Fibroblast of skin of right quadriceps (primary cell): ENCODE results near the gene NEBL.

Source experiments
- DNase-seq: peaks from one replicate; pipeline ENCODE4 v3.0.0-alpha.2; 2013

NEBL gene

DNA sequence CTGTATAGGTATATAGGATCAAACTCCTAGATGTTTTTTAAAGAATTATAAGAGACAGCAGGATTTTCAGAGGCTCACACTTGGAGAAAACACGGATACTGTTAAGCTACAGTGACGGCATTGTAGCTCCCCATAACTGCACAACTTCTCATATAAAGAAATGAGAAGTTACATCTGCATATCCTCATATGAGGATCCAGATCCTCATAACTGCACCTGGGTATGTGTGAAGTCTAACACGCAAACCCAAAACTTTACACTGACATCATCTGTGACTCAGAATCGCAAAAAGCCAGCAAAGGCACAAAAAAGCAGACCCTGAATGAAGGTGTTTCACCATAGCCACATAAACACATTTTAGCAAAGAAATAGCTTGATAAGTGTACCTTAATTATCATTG, 34.1 kb downstream of the NEBL start:
- no peak for DNase-seq

DNA sequence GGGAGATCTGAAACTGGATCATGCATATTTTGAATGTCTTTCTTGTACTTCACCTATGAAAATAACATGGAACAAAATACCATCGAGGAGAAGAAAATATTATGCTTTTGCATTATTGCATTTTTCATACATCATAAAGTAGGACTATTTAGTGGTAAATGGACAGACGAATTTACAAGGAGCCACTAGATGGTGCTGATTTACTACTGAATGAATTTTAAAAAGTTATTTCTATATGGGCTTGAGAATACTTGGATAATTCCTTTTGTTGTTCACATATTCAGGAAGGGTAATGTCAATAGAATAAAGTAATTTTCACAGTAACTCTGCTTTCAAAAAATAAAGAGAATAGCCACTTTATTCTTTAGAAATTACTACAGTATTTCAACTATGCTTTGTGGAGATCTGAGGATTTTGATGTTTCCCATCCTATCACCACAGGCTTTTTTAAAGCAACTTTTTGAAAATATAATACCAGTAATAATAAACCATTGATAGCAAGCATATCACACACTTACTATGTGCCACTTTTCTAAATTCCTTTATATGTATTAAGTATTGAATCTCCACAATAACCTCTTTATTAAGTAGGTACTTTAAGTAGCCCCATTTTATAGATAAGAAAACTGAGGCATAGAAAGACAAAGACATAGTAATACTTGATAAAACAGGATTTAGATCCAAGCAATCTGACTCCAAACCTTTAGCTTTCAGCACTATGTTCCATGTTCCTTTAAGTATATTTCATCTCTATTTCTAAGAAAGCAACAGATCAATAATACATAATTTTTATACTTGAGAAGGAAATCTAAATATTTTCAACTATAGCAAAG, 38.6 kb downstream of the NEBL start:
- peak; percentile 31 for DNase-seq

DNA sequence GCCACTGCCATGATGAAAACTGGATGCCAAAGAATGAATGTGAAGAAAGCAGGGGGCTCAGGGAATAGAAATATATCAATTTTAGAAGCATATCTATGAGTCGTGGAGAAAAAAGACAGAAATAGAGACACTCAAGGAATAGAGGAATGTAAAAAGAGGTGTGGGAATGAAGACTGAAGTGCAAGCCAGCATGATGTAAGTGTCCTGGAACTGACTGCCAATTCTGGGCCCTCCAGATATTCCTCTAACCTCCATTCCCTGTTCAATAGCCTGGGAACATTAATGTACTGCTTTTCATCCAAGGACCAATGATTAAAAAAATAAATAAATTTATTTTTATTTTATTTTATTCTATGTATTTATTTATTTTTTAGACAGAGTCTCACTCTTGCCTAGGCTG, 40.6 kb downstream of the NEBL start:
- DNase-seq, result no peak

DNA sequence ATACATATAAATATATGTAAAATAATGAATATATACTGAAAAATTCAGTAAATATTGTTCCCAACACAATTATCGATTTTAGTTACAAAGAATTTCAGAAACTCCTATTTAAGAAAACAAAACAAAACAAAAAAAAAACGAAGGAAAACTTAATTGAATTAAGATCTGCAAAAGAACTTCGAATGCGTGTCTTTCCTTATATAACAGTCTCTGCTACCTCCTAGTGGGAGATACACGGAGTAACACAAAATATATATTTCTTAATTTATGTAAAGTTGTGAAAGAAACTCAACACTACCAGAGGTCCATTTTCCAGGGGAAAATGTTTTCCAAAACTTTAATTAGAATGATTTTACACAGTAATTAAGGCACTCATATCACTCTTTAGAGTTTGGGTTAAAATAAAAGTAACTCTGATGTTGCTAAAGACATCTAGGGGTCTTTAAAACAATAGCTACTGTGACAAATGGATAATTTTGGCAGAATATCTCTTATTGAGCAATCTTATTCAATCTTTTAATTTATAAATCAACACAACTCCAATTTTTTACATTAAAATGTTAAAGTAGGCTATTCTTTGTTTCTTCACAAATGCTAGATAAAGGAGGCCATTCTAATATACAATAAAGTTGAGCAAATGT, 41.6 kb downstream of the NEBL start:
- peak; percentile 32 for DNase-seq

DNA sequence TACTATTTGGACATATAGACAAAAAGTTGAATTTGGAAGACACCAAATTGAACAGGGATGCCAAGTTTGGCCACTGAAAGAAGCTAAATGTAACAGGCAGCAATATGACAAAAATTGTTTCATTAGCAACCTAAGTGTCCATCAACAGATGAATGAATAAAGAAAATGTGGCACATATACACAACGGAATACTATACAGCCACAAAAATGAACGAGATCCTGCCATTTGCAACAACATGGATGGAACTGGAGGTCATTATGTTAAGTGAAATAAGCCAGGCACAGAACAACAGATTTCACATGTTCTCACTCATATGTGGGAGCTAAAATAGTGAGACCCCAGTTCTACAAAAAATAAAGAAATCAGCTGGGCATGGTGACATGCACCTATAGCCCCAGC, 43.8 kb downstream of the NEBL start:
- DNase-seq, result no peak

DNA sequence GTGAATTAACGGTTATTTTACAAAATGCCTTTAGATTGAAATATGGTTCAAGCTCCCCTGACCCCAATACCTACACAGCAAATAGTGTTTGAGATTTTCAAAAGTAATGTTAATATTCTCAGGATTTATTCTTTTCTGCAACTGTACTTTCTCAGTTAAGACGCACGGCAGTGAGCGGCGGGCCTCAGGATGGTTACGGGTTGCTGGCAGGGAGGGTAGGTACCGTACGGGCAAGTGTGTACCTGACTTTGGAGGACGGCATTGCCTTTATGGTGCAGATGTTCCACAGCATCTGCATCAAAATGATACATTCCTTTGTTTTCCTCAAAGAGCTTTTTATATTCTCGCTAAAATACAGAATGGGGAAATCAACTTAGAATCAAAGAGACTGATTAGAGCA, 44.8 kb downstream of the NEBL start:
- DNase-seq, result no peak

DNA sequence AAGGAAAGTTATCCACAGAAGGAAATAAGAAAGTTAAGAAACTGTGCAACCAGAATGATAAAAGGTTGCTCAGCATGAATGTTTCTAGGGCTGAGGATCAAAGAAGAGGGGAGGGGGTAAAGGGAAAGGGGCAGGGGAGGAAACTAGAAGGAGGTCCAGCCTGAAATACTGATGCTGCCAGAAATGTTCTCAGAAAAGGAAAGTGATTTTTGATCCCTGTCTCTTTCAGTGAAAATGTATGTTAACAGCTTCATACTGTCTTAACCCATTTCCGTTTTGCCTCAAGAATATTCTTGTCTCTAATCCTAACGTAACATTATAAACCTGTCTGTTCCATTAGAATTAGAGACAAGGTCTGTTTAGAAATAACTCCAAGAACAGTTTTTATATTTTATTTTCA, 49.6 kb downstream of the NEBL start:
- no peak for DNase-seq

DNA sequence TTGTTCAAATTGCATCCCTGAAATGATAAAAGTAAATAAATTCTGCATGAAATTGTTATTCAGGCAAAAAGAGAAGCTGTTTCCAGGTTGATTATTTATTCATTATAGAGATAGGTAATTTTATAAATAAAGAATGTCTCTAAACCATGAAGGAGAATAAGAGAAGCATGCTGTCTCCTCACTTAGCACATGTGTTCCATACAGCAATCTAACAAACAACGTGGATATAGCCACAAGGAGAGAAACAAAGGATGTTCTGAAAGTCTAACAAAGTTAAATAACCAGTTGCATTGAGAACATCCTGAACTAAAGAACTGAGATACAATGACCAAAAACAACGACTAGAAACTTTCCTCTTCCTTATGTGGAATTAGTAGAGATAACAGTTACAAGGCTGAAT, 50.8 kb downstream of the NEBL start:
- DNase-seq, result no peak

DNA sequence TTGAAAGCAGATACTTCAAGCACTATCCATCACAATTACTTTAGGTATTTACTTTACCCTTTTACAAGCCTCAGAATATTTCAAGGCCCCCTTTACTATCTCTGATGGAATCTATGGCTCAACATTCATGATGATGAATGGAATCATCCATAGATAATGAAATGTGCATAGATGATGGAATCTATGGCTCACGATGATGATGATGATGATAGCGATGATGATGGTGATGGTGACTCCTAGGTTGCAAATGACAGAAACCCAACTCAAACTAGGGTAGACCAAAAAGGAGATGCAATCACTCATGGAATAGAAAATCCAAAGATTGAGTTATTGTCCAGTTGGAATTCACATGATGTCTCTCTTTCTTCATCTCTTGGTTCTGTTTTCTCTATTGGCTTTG, 55.7 kb downstream of the NEBL start:
- DNase-seq, result no peak

DNA sequence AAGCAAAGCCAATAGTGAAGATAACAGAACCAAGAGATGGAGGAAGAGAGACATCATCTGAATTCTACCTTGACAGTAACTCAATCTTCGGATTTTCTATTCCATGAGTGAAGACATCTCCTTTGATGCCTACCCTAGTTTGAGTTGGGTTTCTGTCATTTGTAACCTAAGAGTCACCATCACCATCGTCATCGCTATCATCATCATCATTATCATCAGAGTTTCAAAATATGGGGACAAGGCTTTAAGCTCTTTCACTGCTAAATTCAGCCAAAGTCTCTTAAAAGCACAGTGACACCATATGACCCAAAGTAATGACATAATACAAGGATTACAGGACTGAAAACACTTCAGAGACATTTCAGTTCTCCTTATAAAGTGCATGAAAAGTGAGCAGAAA, 57.2 kb downstream of the NEBL start:
- DNase-seq, result no peak

DNA sequence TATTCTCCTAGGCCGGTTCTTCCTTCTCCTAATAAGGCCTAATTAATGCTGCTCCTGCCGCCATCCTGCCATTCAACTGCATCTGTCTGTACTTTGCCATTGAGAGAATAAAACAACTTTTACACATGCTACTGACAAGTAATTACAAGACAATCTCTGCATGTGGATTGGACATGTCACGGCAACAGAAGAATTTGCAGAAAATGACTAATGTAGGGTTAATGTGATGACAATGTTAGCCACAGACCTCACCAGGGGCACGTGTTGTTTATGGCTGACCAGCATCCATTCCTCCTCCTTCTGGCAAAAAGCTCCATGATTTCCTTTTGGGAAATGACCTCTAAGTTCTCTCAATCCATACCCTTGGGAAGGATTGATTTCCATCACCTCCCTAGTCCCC, 58.0 kb downstream of the NEBL start:
- DNase-seq, result peak; percentile 7

DNA sequence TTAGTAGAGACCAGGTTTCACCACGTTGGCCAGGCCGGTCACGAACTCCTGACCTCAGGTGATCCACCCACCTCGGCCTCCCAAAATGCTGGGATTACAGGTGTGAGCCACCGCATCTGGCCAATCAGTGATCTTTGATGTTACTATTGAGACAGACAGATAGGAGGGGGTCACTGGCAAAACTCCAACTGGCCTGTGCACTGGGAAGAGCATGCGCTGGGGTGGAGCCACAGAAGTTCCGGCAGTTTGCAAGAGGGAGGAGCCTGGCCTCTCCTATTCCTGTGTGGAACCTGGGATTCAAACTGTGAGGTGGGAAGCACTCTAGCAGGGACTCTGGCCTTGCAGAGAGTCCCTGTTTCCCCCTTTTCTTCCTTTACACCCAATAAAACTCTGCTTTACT, 60.7 kb downstream of the NEBL start:
- no peak for DNase-seq

DNA sequence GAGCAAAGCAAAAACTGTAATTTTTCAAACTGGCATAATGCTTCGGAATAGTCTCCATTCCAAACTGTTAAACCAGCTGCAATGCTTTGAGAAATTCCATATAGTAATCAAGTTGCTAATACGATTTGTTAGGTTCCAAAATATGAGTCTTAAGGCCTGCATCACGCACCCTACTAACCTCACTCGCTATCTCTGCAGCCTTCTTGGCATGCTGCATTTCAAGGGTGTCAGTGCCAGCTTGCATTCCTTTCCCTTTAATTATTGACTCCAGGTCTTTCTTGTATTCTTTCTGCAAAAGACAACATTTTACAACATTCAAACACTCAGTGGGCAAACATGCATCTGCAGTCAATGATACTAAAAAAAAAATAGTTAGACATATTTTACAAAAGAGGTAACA, 61.8 kb downstream of the NEBL start:
- DNase-seq, result no peak

DNA sequence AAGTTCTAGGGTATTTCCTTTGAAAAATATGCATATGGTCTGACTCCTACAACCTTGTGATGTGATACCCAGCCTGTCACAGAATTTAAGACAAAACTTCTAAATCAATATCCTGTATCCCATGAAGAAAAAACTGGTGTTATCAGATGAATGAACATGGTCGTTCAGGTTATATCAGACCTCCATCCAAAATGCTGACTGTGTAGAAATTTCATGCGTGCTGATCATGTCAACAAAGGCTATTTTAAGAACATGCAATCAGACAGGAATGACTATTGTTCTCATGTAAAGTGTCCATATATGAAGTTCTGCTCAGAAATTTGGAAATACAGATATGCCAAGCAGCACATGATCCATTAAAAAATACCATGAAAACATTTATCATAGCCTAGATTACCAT, 62.3 kb downstream of the NEBL start:
- DNase-seq, result no peak

DNA sequence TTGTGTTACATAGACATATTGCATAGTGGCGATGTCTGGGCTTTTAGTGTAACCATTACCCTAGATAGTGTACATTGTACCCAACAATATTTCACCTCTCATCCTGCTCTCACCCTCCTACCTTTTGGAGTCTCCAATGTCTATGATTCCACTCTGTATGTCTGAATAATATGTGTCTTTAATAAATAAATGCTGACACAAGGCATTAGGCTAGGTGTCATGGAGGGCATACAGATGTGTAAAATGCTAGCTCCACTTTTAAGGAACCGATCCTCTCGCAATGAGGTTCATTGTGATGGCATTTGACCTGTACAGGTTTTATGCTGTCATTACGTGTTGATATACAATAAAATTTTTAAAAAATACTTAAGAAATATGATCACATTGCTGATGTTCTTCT, 74.3 kb downstream of the NEBL start:
- DNase-seq, result no peak

DNA sequence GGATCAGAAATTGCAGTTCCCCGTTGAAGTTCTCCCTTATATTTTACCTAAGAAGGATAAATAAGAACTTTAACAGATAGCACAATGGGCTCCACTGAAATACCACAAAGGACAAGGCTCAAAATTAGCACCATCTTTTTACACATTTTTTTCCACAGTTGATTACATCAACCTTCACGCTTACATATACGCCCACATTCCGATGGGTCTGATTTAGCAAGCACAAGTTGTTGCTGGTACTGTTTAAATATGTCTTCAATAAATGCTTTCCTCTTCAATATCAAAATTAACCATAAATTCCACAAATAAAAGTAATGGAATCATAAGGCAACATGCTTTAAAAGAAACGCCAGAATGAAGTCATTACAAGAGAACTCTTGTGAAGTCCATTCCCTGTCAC, 79.5 kb downstream of the NEBL start:
- no peak for DNase-seq

DNA sequence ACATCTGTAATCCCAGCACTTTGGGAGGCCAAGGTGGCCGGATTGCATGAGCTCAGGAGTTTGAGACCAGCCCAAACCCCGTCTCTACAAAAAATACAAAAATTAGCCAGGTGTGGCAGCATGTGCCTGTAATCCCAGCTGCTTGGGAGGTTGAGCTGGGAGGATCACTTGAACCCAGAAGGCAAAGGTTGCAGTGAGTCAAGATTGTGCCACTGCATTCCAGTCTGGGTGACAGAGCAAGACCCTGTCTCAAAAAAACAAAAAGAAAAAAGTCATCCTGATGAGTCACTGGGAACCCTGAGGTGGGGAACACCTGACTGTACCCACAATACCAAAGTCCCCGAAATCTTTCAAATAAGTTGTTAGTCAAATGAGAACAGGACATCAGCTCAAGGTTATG, 80.0 kb downstream of the NEBL start:
- no peak for DNase-seq

DNA sequence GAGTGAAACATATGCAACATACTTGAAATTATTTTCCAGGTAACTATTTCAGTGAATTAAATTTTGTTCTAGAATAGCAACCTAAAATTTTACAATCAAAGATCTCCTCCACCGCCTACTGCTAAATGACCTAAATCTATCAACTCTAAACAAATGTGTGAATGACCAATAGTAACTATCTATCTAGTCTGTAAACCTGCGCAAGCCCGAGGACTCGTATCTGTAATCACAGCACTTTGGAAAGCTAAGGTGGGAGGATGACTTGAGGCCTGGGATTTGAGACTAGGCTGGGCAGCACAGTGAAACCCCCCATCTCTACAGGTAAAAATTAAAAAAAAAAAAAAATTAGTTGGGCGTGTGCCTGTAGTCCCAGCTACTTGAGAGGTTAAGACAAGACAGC, 83.0 kb downstream of the NEBL start:
- no peak for DNase-seq

DNA sequence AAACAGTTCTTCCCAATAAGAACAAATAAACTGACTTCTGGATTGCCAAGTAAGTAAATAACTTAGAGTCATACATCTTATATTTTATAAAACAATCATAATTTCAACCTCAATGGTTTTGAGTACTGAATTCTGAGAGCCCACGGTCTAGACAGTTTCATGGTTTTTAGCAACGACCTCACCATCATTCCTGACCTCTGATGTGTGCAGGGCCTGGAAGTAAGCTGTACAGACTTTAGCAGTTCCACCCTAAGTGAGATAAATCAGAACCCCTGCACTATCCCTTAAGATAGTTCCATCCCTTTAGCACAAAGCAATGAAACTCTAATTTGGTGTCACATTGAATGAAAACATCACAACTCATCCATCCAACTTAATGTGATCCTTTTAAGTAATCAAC, 86.0 kb downstream of the NEBL start:
- DNase-seq, result no peak

DNA sequence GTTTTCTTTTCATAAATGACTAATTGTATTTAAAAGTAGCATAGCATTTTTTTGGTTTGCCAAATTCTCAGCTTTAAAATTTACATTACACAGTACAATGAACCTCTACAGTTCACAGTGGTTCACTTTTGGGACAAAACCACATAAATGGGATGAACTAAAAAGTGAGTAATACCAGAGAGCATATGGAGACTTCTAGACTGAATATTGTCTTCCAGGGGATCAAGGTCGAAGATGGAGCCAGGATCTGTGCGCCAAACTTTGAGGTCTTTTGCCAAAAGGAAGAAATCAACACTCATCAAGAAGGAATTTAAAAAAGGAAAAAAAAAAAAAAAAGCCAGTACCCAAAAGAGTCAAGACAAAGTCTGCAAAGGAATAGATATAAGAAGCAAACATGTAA, 87.5 kb downstream of the NEBL start:
- peak; percentile 24 for DNase-seq

DNA sequence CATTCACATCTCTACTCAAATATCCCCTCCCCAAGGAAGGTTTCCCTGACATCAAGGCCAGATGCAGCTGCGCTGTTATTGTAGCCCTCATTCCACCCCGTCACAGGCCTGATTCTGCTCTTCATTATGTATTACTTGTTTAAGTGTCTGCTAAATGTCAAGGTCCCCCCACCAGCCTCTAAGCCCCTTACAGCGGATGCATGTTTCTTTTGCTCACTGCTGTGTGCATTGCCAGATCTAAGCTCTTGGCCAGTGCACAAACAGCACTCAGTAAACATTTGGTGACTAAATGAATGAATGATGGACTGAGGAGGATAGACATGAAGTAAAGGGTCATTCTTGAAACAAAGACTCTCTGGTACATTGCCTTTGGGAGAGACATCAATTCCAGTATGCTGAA, 90.6 kb downstream of the NEBL start:
- no peak for DNase-seq

DNA sequence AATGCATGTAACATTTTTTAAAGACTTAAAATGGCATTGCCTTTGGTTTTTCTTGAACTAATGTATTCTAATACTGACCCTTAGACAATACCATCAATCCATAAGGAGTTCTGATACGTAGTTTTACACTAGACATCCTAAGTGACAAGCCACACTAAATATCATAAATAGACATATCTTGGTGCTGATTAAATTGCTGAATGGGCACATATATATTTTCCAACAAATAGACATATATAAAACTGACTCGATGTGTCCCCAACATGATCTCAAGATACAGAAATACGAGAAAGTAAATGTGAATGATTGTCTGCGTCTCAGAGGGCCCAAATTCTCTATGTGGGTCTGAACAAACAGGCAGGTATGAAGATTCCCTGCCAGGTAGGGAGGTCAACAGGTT, 99.8 kb downstream of the NEBL start:
- no peak for DNase-seq

DNA sequence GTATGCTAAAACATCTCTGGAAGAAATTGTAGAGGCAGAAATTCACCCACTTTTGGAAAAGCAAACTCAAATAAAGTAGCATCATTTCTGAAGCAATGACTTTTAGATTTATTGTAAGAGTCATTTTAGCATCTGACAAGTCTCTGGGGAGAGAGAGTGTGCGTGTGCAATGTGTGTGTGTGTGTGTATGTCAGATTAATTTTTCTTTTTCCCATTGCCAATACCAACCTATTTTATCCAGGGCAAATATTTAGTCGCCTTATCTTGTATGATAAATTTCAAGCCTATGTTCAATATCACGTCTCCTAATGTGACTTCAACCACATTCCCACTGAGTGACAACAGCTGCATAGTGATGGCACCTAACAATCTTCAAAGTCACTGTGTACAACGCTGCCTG, 101.7 kb downstream of the NEBL start:
- no peak for DNase-seq

DNA sequence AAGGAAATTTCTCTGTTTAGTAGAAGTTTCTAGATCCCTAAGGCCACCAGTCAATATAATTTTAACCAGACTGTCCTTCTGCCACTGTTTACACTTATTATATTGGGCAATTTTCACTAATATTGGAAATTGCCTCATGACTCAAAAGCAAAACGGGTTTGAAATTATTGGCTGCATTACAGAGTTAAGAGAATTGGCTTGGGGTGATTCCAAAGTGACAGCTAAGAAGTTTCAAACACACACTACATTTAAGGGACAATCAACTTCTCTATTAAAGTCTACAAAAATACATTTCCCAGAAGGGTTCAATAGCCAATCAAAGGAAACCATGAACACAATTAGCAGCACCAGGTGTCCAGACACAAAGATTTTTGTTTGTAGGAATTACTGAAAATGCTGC, 111.9 kb downstream of the NEBL start:
- DNase-seq, result no peak
